NB4 (cell line): ENCODE results near the gene RTN4RL2.

ENCODE experiments used
- DNase-seq: peaks from one replicate; pipeline ENCODE4 v3.0.0; 2010; ENCODE audit warnings: low read depth
- H3K4me3 ChIP-seq: one replicate; pipeline ENCODE4 v1.5.1; 2011; ENCODE audit warnings: mild to moderate bottlenecking, low read depth, low read length, moderate library complexity
- CTCF ChIP-seq: IDR thresholded peaks from one replicate; pipeline ENCODE4 v1.5.1; 2012; ENCODE audit warnings: low read depth, low read length
- MYC ChIP-seq: IDR thresholded peaks from 2 replicates; pipeline ENCODE4 v1.6.1; 2011; ENCODE audit warnings: low read depth, low read length
- POLR2A ChIP-seq: IDR thresholded peaks from 2 replicates; pipeline ENCODE4 v1.6.1; 2011; ENCODE audit warnings: mild to moderate bottlenecking; ENCODE audit not compliant: insufficient read length; ENCODE audit errors: extremely low read depth
- TF ChIP-seq, protein P1 (sequence below): IDR thresholded peaks from 2 replicates; pipeline ENCODE4 v1.6.1; 2011; ENCODE audit warnings: low read depth, low read length

Gene RTN4RL2

DNA sequence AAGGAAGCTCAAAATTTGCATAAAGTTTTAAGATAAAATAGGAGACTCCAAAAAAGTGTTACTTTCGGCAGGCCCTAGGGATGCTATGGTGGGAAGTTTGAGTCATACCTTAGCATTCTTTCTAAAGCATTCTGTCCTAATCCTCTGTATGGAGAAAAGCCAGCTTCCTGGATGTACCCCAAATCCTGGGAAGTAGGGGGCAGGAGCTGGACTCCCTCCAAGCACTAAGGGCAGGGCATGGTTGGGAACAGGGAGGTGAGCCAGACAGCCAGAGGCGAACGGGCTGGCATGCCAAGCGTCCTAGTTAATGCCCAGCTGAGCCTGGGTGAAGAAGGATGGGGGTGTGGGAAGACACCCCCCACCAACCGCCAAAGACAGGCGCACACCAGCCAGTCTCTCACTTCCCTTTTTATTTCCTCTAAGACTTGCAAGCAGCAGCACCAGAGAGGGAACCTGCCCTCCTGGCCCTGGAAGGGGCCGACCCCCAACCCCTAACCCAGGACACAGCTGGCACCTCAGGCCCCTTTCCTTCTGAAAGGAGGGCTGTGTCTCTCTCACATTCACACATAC is 23.9 kb downstream of the RTN4RL2 start:
- TF ChIP-seq, protein P1, sequence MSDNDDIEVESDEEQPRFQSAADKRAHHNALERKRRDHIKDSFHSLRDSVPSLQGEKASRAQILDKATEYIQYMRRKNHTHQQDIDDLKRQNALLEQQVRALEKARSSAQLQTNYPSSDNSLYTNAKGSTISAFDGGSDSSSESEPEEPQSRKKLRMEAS: no peak
- TF ChIP-seq POLR2A (no peak), MYC (peak; percentile 32; the same call in 1 of the 2 replicates)
- H3K4me3 ChIP-seq: peak overlapping the region; percentile 41
- peak; percentile 93 for DNase-seq

- H3K4me3 ChIP-seq: no peak overlapping the region
- peak; percentile 92 for DNase-seq
- TF ChIP-seq, protein P1: no peak
- no peak for TF ChIP-seq CTCF
- no peak for TF ChIP-seq MYC
- TF ChIP-seq POLR2A: no peak
These were observed 25.1 kb downstream of the RTN4RL2 start for GRCh38 chr11:57485217-57485990.

GRCh38 chr11:57487021-57487778 is 26.9 kb downstream of the RTN4RL2 start:
- TF ChIP-seq POLR2A: no peak
- TF ChIP-seq MYC: no peak
- no peak for DNase-seq
- no peak overlapping the region for H3K4me3 ChIP-seq

GRCh38 chr11:57487920-57488659 is 27.8 kb downstream of the RTN4RL2 start:
- no peak overlapping the region for H3K4me3 ChIP-seq
- no peak for DNase-seq
- TF ChIP-seq POLR2A: no peak
- TF ChIP-seq CTCF: no peak
- TF ChIP-seq, protein P1: no peak
- no peak for TF ChIP-seq MYC

- TF ChIP-seq CTCF: no peak
- no peak for TF ChIP-seq MYC
- TF ChIP-seq POLR2A: no peak
- TF ChIP-seq, protein P1: no peak
- no peak for DNase-seq
- no peak overlapping the region for H3K4me3 ChIP-seq
These were observed 30.3 kb downstream of the RTN4RL2 start for GRCh38 chr11:57490456-57491248.
